D721Med (cell line): ENCODE measurements around the gene STAC3.

Source experiments
- DNase-seq: peaks from one replicate; pipeline ENCODE4 v3.0.0; 2011; ENCODE audit warnings: low spot score; ENCODE audit not compliant: insufficient read length
- FAIRE-seq: peaks from 2 replicates; lab custom pipeline; 2011; peaks lifted over from hg19 to GRCh38; lab: Jason Lieb, UNC
- CTCF ChIP-seq: IDR thresholded peaks from 2 replicates; pipeline ENCODE4 v1.5.1; 2012; ENCODE audit warnings: mild to moderate bottlenecking, control low read depth; ENCODE audit not compliant: insufficient read depth; ENCODE audit errors: missing control alignments

The STAC3 gene

GRCh38 chr12:57250541-57250940 is 446 bp downstream of the STAC3 start:
- DNase-seq (no peak), FAIRE-seq (no peak)
- TF ChIP-seq CTCF: no peak

DNA sequence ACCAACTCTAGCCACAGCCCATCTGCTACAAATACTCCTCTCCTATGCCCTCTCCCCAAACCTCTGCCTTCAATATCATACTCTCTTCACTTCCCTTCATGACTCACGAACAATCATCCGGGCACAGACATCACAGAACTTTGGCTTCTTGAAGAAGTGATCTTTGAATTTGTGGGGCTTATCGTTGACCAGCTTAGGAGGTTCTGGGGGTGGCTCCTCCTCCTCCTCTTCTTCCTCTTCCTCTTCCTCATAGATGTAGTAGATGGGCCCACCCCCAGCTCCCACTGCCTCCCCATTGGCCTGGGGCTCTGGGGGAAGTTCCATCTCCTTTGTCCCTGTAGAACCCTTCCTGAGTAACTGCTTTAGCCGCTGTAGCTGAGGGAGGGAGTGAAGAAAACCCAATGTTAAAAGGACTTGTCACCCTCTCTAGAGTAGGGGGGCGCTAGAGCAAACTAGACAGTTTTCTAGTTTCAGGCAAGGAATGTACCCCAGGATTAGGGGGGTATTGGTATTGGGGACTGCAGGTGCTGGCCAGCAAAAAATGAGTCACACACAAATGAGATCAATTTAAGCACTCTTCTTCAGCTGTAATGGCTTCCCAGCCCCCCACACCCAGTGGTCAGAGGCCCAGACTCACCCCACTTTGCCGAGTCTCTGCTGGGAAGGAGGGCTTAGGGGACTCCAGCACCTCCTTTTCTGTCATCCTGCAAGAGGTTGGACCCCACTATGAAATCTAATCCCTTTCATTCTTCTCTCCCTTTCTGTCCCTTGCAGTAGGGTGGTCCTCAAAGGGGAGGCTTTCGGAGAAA is 1.8 kb downstream of the STAC3 start:
- no peak for DNase-seq
- no peak for TF ChIP-seq CTCF
- FAIRE-seq: no peak

GRCh38 chr12:57247041-57247440 is 3.9 kb downstream of the STAC3 start:
- no peak for TF ChIP-seq CTCF
- FAIRE-seq: no peak
- no peak for DNase-seq

DNA sequence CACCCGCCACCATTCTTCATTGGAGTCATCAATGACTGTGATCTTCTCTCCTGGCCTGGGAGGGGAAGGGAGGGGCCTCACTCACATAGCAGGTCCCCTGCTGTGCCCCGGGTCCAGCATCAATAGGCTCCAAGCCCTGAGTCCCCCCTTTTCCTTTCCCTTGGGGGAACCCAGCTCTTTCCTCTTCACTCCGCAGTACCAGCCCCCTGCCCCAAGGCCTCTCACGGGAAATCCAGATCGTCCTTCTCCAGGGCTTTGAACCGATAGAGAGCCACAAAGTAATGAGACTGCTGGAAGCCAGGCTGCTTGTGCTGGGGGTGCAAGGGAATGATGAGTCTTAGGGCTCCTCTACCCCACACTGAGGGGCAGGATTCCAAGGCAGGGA is 6.7 kb downstream of the STAC3 start:
- DNase-seq: no peak
- FAIRE-seq: no peak

GRCh38 chr12:57243521-57244311 is 7.3 kb downstream of the STAC3 start:
- FAIRE-seq (no peak), DNase-seq (peak; percentile 96)
- TF ChIP-seq CTCF: peak; percentile 87

More for the DNA sequence above, 6.7 kb downstream of the STAC3 start:
- TF ChIP-seq CTCF: no peak

GRCh38 chr12:57242691-57243454 is 8.1 kb downstream of the STAC3 start:
- no peak for FAIRE-seq
- DNase-seq: peak; percentile 74
- TF ChIP-seq CTCF: peak; percentile 73
